Inferior parietal cortex (tissue), 1 donor: Measurements from ENCODE around the gene CLDN2.

Source experiments
- DNase-seq: peaks from one replicate; pipeline ENCODE4 v3.0.0-alpha.2; 2016; ENCODE audit errors: extremely low spot score

CLDN2 gene

GRCh38 chrX:106921637-106922036, 1.4 kb downstream of the CLDN2 start:
- DNase-seq: no peak

GRCh38 chrX:106927023-106927422, 6.8 kb downstream of the CLDN2 start:
- no peak for DNase-seq

- DNase-seq: no peak
These were observed 7.5 kb downstream of the CLDN2 start for GRCh38 chrX:106927700-106928099.

- no peak for DNase-seq
These were observed 8.0 kb downstream of the CLDN2 start for GRCh38 chrX:106928227-106928626.

GRCh38 chrX:106931831-106932491, 11.8 kb downstream of the CLDN2 start:
- no peak for DNase-seq

GRCh38 chrX:106932492-106932923, 12.3 kb downstream of the CLDN2 start:
- no peak for DNase-seq

GRCh38 chrX:106932960-106933537, 12.8 kb downstream of the CLDN2 start:
- DNase-seq: no peak

GRCh38 chrX:106933538-106933961, 13.3 kb downstream of the CLDN2 start:
- no peak for DNase-seq

GRCh38 chrX:106935175-106935574, 15.0 kb downstream of the CLDN2 start:
- DNase-seq: no peak

GRCh38 chrX:106936246-106936645, 16.0 kb downstream of the CLDN2 start:
- no peak for DNase-seq

GRCh38 chrX:106939566-106939965, 19.4 kb downstream of the CLDN2 start:
- DNase-seq: no peak

- DNase-seq: no peak
These were observed 19.9 kb downstream of the CLDN2 start for GRCh38 chrX:106940068-106940467.

GRCh38 chrX:106946464-106946863, 26.3 kb downstream of the CLDN2 start:
- no peak for DNase-seq

GRCh38 chrX:106948641-106949040, 28.4 kb downstream of the CLDN2 start:
- DNase-seq: no peak

- no peak for DNase-seq
These were observed 29.2 kb downstream of the CLDN2 start for GRCh38 chrX:106949366-106949765.

- DNase-seq: no peak
These were observed 30.2 kb downstream of the CLDN2 start for GRCh38 chrX:106950381-106950780.

- DNase-seq: no peak
These were observed 31.0 kb downstream of the CLDN2 start for GRCh38 chrX:106951230-106951629.

- no peak for DNase-seq
These were observed 31.9 kb downstream of the CLDN2 start for GRCh38 chrX:106952089-106952488.

GRCh38 chrX:106952538-106952937, 32.3 kb downstream of the CLDN2 start:
- no peak for DNase-seq

- DNase-seq: peak; percentile 4
These were observed 32.8 kb downstream of the CLDN2 start for GRCh38 chrX:106952988-106953387.

GRCh38 chrX:106954041-106954440, 33.8 kb downstream of the CLDN2 start:
- DNase-seq: no peak

GRCh38 chrX:106955004-106955772, 35.0 kb downstream of the CLDN2 start:
- no peak for DNase-seq

- no peak for DNase-seq
These were observed 37.7 kb downstream of the CLDN2 start for GRCh38 chrX:106957856-106958255.
